ENCODE results near the gene DELE1. TPM values are rescaled to one million over a fixed set of nuclear protein-coding genes. Genes with fewer than 3 reads are reported as not detected.

DELE1 gene
- polyA plus RNA-seq, 1 experiment = 54.7 TPM

DNA sequence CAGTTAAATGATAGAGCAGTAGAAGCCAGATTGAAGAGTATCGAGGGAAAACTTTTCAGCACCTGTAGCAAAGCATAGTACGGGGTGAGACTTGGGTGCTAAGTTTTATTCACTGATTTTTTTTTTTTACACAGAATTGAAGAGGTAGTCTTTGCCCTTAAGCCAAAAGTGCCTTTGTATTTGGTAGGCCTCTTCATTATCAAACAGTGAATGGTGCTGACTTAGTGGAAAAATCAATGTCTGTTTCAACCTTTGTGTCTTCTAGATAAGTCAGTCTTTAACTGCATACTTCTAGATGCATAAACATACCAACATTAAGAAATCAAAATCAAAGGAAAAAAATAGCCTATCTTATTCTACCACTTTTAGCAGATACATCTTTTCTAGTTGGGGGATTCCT is 59.0 kb downstream of the DELE1 start:
- Histone ChIP-seq H3K27me3 (ENCODE audit: control insufficient read depth, insufficient read depth, low read length) (no peaks in the 10 kb centered on the region), H3K27ac (ENCODE audit: low read depth, low read length) (no peak overlapping the region), H3K4me3 (ENCODE audit: low read depth, low read length) (no peak overlapping the region), H3K9me3 (ENCODE audit: control insufficient read depth, insufficient read depth, low read length) (no peaks in the 10 kb centered on the region)
- no peak for DNase-seq (ENCODE audit: low read depth, low spot score)
- TF ChIP-seq CTCF (IDR thresholded peaks at IDR 0.05; ENCODE audit: low read depth, low read length) = no peak
- ChIA-PET CTCF (interaction anchor here (1.2 kb wide), 1 partner anchor 22 kb away, joined by 3 read pairs; no protein-coding TSS in a partner anchor), POLR2A (no interaction called here)

- POLR2A ChIA-PET = no interaction called here
- CTCF ChIA-PET = interaction anchor here (1.4 to 2.7 kb wide), 4 partner anchors 18 to 294 kb away, joined by 4 to 15 read pairs (median 8); partner anchors contain the start of gene RNF14
Observed at GRCh38 chr5:141986072-141986471, 62.4 kb downstream of the DELE1 start.

DNA sequence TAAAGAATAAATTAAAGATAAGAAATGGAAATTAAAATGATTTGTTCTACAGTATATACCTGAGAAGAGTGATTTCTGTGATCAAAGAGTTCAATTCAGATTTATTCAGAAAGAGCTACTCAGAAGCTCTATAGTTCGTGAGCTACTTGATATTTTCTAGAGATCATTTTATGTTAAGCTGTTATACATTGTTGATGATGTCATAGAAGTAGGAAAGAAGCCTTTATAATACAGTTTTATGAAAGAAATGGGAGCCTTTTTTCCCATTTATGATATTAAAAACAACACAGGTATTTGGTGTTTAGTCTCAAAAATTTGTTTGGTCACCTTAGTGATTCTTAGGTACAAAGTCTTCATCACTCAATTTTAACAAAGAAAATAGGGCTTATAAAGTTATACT is 66.0 kb downstream of the DELE1 start:
- no peak for DNase-seq (ENCODE audit: low read depth, low spot score)
- TF ChIP-seq CTCF (IDR thresholded peaks at IDR 0.05; ENCODE audit: low read depth, low read length) = no peak
- ChIA-PET CTCF (interaction anchor here (0.9 to 11.2 kb wide), 9 partner anchors 10 to 162 kb away, joined by 3 to 165 read pairs (median 11); partner anchors contain the start of gene GNPDA1), POLR2A (interaction anchor here (0.6 kb wide), 1 partner anchor 175 kb away, joined by 3 read pairs; no protein-coding TSS in a partner anchor)
- no peak overlapping the region for H3K27ac ChIP-seq (ENCODE audit: low read depth, low read length)
- no peak overlapping the region for H3K4me3 ChIP-seq (ENCODE audit: low read depth, low read length)
- H3K27me3 ChIP-seq (ENCODE audit: control insufficient read depth, insufficient read depth, low read length) = no peaks in the 10 kb centered on the region
- H3K9me3 ChIP-seq (ENCODE audit: control insufficient read depth, insufficient read depth, low read length) = no peaks in the 10 kb centered on the region

More at GRCh38 chr5:141986072-141986471, 62.4 kb downstream of the DELE1 start:
- no peak overlapping the region for H3K27ac ChIP-seq (ENCODE audit: low read depth, low read length)
- no peaks in the 10 kb centered on the region for H3K27me3 ChIP-seq (ENCODE audit: control insufficient read depth, insufficient read depth, low read length)
- TF ChIP-seq CTCF (IDR thresholded peaks at IDR 0.05; ENCODE audit: low read depth, low read length) = no peak
- H3K9me3 ChIP-seq (ENCODE audit: control insufficient read depth, insufficient read depth, low read length) = no peaks in the 10 kb centered on the region
- no peak overlapping the region for H3K4me3 ChIP-seq (ENCODE audit: low read depth, low read length)
- no peak for DNase-seq (ENCODE audit: low read depth, low spot score)

Other genes starting within 250 kb of the DELE1 start
- 3.5 and 4.9 TPM in 2 replicates for gene ARAP3, start 241.6 kb upstream of the DELE1 start, polyA plus RNA-seq (2011; rRNA removed)
- gene PCDH1, start 45.5 kb upstream of the DELE1 start, polyA plus RNA-seq (2011; rRNA removed) = 0.11 and 0.12 TPM in 2 replicates
- not detected in 2 replicates for gene PCDH12, start 34.3 kb downstream of the DELE1 start, polyA plus RNA-seq (2011; rRNA removed)
- 38.1 and 39.0 TPM in 2 replicates for gene RNF14, start 45.2 kb downstream of the DELE1 start, polyA plus RNA-seq (2011; rRNA removed)
- gene GNPDA1, start 89.2 kb downstream of the DELE1 start, polyA plus RNA-seq (2011; rRNA removed) = 26.3 and 33.8 TPM in 2 replicates
- gene NDFIP1, start 184.9 kb downstream of the DELE1 start, polyA plus RNA-seq (2011; rRNA removed) = 23.2 and 31.9 TPM in 2 replicates